Epithelial cell of proximal tubule (primary cell): ENCODE data around the gene PROSER3. TPM values are rescaled to one million over a fixed set of nuclear protein-coding genes. Genes with fewer than 3 reads are reported as not detected.

Source experiments
- DNase-seq: peaks from one replicate; pipeline ENCODE4 v3.0.0-alpha.2; 2011; ENCODE audit warnings: low read depth
- H3K4me3 ChIP-seq: 2 replicates; pipeline ENCODE4 v1.5.1; 2011; ENCODE audit warnings: low read depth, mild to moderate bottlenecking, low read length
- total RNA-seq: library from RNA; depleted of rRNA; stranded (reverse); fragments of >200 nt; gene quantifications from 2 replicates; pipeline ENCODE4 v1.2.3, GENCODE V29; 2015
- TF ChIP-seq, protein P1 (sequence below): conservative IDR thresholded peaks from 2 replicates; pipeline ENCODE4 v1.5.1; 2012; ENCODE audit warnings: low read depth, mild to moderate bottlenecking, low read length

Gene PROSER3
- total RNA-seq, 1 donor from 2014 or later = 14.7 TPM

DNA sequence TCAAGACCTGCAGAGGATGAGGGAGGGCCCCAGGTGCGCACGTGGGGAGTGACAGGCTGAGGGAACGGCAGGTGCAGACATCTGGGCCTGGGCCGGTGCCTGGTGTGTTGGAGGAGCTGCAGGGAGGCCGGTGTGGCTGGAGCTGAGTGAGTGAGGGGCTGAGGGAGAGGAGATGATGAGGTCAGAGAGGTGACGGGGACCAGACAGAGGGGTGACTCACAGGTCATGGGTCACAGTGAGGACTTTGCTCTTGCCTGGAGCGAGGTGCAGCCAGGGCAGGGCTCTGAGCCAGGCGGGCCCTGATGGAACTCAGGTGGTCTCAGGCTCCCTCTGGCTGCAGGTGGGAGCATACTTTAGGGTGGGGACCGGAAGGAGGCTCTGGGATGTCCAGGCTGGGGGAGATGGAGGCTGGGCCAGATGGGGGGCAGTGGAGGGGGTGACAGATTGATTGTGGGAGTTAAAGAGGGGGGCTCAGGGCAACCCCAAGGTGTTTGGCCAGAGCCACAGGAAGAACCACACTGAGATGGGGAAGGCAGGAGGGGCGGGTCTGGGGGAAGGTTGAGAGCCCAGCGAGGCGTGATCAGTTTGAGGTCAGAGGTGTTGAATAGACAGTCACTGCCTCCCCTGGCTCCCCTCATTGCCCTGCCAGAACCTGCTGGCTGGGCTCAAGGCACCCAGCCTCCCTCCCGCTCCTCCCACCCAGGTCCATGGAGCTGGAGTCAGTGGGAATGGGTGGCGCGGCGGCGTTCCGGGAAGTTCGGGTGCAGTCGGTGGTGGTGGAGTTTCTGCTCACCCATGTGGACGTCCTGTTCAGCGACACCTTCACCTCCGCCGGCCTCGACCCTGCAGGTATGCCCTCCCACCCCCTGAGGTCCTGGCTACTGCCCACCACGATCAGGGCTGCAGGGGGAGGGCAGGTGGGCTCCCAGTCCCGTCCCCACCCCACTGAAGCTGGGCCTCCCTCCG is 25.8 kb downstream of the PROSER3 start:
- TF ChIP-seq, protein P1, sequence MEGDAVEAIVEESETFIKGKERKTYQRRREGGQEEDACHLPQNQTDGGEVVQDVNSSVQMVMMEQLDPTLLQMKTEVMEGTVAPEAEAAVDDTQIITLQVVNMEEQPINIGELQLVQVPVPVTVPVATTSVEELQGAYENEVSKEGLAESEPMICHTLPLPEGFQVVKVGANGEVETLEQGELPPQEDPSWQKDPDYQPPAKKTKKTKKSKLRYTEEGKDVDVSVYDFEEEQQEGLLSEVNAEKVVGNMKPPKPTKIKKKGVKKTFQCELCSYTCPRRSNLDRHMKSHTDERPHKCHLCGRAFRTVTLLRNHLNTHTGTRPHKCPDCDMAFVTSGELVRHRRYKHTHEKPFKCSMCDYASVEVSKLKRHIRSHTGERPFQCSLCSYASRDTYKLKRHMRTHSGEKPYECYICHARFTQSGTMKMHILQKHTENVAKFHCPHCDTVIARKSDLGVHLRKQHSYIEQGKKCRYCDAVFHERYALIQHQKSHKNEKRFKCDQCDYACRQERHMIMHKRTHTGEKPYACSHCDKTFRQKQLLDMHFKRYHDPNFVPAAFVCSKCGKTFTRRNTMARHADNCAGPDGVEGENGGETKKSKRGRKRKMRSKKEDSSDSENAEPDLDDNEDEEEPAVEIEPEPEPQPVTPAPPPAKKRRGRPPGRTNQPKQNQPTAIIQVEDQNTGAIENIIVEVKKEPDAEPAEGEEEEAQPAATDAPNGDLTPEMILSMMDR = no peak
- DNase-seq = no peak
- no peak overlapping the region for H3K4me3 ChIP-seq

DNA sequence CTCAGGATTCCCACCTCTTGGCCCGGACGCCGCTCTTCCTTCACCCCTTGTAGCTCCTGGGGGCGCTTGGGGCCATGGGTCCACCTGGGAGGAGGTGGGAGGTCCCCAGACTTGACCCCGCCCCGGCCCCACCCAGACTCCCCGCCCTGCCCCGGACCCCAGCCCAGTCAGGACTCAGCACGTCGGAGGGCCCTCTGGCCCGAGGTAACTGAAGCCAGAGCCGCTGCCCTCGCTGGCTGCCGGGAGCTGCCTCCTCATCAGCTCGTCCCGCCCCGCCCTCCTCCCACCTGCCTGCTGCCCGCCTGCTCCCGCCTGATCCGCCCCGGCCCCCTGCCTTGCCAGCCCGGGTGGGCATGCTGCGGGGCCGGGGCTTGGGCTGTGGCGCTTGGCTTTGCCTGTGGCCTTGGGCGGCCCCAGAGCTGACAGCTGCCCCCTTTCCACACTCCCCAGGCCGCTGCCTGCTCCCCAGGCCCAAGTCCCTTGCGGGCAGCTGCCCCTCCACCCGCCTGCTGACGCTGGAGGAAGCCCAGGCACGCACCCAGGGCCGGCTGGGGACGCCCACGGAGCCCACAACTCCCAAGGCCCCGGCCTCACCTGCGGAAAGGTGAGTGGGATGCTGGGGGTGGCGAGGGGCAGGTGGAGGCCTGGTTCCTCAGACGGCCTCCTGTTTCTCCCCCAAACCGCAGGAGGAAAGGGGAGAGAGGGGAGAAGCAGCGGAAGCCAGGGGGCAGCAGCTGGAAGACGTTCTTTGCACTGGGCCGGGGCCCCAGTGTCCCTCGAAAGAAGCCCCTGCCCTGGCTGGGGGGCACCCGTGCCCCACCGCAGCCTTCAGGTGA is 26.7 kb downstream of the PROSER3 start:
- TF ChIP-seq, protein P1 = no peak
- H3K4me3 ChIP-seq = no peak overlapping the region
- no peak for DNase-seq

DNA sequence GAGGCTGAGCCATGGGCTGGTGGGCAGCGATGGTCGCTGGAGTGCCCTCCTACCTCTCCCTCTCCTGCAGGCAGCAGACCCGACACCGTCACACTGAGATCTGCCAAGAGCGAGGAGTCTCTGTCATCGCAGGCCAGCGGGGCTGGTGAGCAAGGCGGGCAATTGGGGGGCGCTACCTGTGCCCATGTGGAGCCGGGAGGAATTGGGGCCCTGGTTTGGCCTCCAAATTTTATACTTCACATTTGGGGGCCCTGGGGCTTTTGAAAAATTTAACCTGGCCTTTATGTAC is 27.3 kb downstream of the PROSER3 start:
- TF ChIP-seq, protein P1 = no peak

DNA sequence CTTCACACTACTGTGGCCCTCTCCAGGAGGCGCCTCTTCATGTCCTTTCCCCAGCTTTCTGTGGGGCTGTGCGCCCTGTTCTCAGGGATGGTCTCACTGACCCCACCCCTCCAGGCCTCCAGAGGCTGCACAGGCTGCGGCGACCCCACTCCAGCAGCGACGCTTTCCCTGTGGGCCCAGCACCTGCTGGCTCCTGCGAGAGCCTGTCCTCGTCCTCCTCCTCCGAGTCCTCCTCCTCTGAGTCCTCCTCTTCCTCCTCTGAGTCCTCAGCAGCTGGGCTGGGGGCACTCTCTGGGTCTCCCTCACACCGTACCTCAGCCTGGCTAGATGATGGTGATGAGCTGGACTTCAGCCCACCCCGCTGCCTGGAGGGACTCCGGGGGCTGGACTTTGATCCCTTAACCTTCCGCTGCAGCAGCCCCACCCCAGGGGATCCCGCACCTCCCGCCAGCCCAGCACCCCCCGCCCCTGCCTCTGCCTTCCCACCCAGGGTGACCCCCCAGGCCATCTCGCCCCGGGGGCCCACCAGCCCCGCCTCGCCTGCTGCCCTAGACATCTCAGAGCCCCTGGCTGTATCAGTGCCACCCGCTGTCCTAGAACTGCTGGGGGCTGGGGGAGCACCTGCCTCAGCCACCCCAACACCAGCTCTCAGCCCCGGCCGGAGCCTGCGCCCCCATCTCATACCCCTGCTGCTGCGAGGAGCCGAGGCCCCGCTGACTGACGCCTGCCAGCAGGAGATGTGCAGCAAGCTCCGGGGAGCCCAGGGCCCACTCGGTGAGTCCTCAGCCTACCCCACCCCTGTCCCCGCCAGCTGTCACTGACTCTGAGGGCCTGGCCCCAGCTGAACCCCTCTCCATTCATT is 28.6 kb downstream of the PROSER3 start:
- no peak for DNase-seq
- TF ChIP-seq, protein P1 = no peak
- H3K4me3 ChIP-seq = no peak overlapping the region

More for the DNA sequence above, 27.3 kb downstream of the PROSER3 start:
- no peak overlapping the region for H3K4me3 ChIP-seq
- no peak for DNase-seq

DNA sequence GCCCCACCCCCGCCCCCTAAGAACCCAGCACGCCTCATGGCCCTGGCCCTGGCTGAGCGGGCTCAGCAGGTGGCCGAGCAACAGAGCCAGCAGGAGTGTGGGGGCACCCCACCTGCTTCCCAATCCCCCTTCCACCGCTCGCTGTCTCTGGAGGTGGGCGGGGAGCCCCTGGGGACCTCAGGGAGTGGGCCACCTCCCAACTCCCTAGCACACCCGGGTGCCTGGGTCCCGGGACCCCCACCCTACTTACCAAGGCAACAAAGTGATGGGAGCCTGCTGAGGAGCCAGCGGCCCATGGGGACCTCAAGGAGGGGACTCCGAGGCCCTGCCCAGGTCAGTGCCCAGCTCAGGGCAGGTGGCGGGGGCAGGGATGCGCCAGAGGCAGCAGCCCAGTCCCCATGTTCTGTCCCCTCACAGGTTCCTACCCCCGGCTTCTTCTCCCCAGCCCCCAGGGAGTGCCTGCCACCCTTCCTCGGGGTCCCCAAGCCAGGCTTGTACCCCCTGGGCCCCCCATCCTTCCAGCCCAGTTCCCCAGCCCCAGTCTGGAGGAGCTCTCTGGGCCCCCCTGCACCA is 29.3 kb downstream of the PROSER3 start:
- TF ChIP-seq, protein P1 = no peak
- no peak for DNase-seq
- H3K4me3 ChIP-seq = no peak overlapping the region
